OCI-LY1 (cell line): ENCODE data around the gene ADAM33.

Source experiments
- H2AFZ ChIP-seq: fragments of 200-600 bp; sonication (generic), shearing (Covaris generic); 2 replicates; pipeline ENCODE4 v1.6.0; 2014; ENCODE audit warnings: antibody characterized with exemption, mild to moderate bottlenecking, low read length
- H3F3A ChIP-seq: fragments of 200-600 bp; sonication (generic), shearing (Covaris generic); 2 replicates; pipeline ENCODE4 v1.6.0; 2014; ENCODE audit warnings: mild to moderate bottlenecking, antibody characterized with exemption, low read length, moderate library complexity; ENCODE audit not compliant: insufficient read depth
- H3K27ac ChIP-seq: fragments of 200-600 bp; sonication (generic); 2 replicates; pipeline ENCODE4 v1.5.1; 2014; ENCODE audit warnings: low read length, mixed run types, mild to moderate bottlenecking, low read depth; ENCODE audit not compliant: poor library complexity, severe bottlenecking
- H3K27me3 ChIP-seq: fragments of 200-600 bp; sonication (generic); 2 replicates; pipeline ENCODE4 v1.6.0; 2014; ENCODE audit warnings: antibody characterized with exemption, mild to moderate bottlenecking, low read length, moderate library complexity; ENCODE audit not compliant: insufficient read depth
- H3K36me3 ChIP-seq: fragments of 200-600 bp; sonication (generic); 2 replicates; pipeline ENCODE4 v1.6.1; 2014; ENCODE audit warnings: mild to moderate bottlenecking, antibody characterized with exemption, low read length, moderate library complexity, mixed read lengths; ENCODE audit not compliant: insufficient read depth
- H3K4me1 ChIP-seq: fragments of 200-600 bp; sonication (generic); 2 replicates; pipeline ENCODE4 v1.5.1; 2014; ENCODE audit warnings: mild to moderate bottlenecking, low read length, moderate library complexity; ENCODE audit not compliant: insufficient read depth, severe bottlenecking
- H3K4me2 ChIP-seq: fragments of 200-600 bp; sonication (generic), shearing (Covaris generic); 2 replicates; pipeline ENCODE4 v1.6.1; 2014; ENCODE audit warnings: low read length
- H3K4me3 ChIP-seq: fragments of 200-600 bp; sonication (generic); 2 replicates; pipeline ENCODE4 v1.5.1; 2014; ENCODE audit warnings: low read length, low read depth, mild to moderate bottlenecking, mixed read lengths; ENCODE audit not compliant: poor library complexity, severe bottlenecking
- H3K79me2 ChIP-seq: fragments of 200-600 bp; shearing (Covaris generic); 2 replicates; pipeline ENCODE4 v1.6.1; 2016; ENCODE audit warnings: mixed run types, low read length, mixed read lengths; ENCODE audit not compliant: insufficient read depth
- H3K9ac ChIP-seq: fragments of 200-600 bp; sonication (generic), shearing (Covaris generic); 2 replicates; pipeline ENCODE4 v1.6.1; 2014; ENCODE audit warnings: mild to moderate bottlenecking, low read length, mixed read lengths
- H3K9me2 ChIP-seq: fragments of 200-600 bp; sonication (generic), shearing (Covaris generic); 2 replicates; pipeline ENCODE4 v1.6.1; 2014; ENCODE audit warnings: low read depth, mild to moderate bottlenecking, low read length, mixed read lengths
- H3K9me3 ChIP-seq: fragments of 200-600 bp; shearing (Covaris generic); 2 replicates; pipeline ENCODE4 v1.6.1; 2014; ENCODE audit warnings: low read length, mixed read lengths
- H4K20me1 ChIP-seq: fragments of 200-600 bp; sonication (generic), shearing (Covaris generic); 2 replicates; pipeline ENCODE4 v1.6.0; 2016; ENCODE audit warnings: mild to moderate bottlenecking, low read length; ENCODE audit not compliant: insufficient read depth
- CTCF ChIP-seq: fragments of 200-600 bp; sonication (generic), shearing (Covaris generic); IDR thresholded peaks from 2 replicates; pipeline ENCODE4 v1.5.1; 2017; ENCODE audit warnings: mild to moderate bottlenecking, antibody characterized with exemption, low read length, moderate library complexity, mixed read lengths
- EZH2 ChIP-seq: fragments of 200-600 bp; sonication (generic), shearing (Covaris generic); IDR thresholded peaks from 2 replicates; pipeline ENCODE4 v1.8.0; 2017; ENCODE audit warnings: borderline replicate concordance, mixed run types, mild to moderate bottlenecking, antibody characterized with exemption, low read length, moderate library complexity, mixed read lengths

Gene ADAM33

GRCh38 chr20:3679749-3680700, 1.8 kb downstream of the ADAM33 start:
- H2AFZ ChIP-seq = no peak overlapping the region
- H3K9ac ChIP-seq = no peak overlapping the region
- H3K4me2 ChIP-seq = no peak overlapping the region
- H3K27ac ChIP-seq = no peak overlapping the region
- no peaks in the 10 kb centered on the region for H3K4me1 ChIP-seq
- H3K4me3 ChIP-seq = no peak overlapping the region
- H3K27me3 ChIP-seq = peaks cover 4% of the 10 kb centered on the region; the same call in 1 of the 2 replicates
- no peaks in the 10 kb centered on the region for H3K9me3 ChIP-seq
- H4K20me1 ChIP-seq = no peaks in the 10 kb centered on the region
- H3K79me2 ChIP-seq = no peaks in the 10 kb centered on the region
- no peaks in the 10 kb centered on the region for H3K9me2 ChIP-seq
- no peaks in the 10 kb centered on the region for H3F3A ChIP-seq
- H3K36me3 ChIP-seq = no peaks in the 10 kb centered on the region
- no peak for TF ChIP-seq CTCF
- no peak for TF ChIP-seq EZH2

GRCh38 chr20:3678856-3679720, 2.7 kb downstream of the ADAM33 start:
- TF ChIP-seq CTCF = no peak
- TF ChIP-seq EZH2 = no peak
- Histone ChIP-seq H3K4me1 (no peaks in the 10 kb centered on the region), H4K20me1 (no peaks in the 10 kb centered on the region), H3K36me3 (no peaks in the 10 kb centered on the region), H3K9ac (no peak overlapping the region), H3K27ac (no peak overlapping the region), H3K9me3 (no peaks in the 10 kb centered on the region), H2AFZ (no peak overlapping the region), H3K27me3 (no peaks in the 10 kb centered on the region), H3K9me2 (no peaks in the 10 kb centered on the region), H3K79me2 (no peaks in the 10 kb centered on the region), H3K4me3 (no peak overlapping the region), H3F3A (no peaks in the 10 kb centered on the region), H3K4me2 (no peak overlapping the region)

GRCh38 chr20:3678198-3678597, 3.6 kb downstream of the ADAM33 start:
- Histone ChIP-seq H3K27me3 (no peaks in the 10 kb centered on the region), H3K9me2 (no peaks in the 10 kb centered on the region), H3K79me2 (no peaks in the 10 kb centered on the region), H3K9me3 (no peaks in the 10 kb centered on the region), H3K4me3 (no peak overlapping the region), H2AFZ (no peak overlapping the region), H3K9ac (no peak overlapping the region), H3K4me1 (no peaks in the 10 kb centered on the region), H3K4me2 (no peak overlapping the region), H3K27ac (no peak overlapping the region), H4K20me1 (no peaks in the 10 kb centered on the region), H3K36me3 (no peaks in the 10 kb centered on the region), H3F3A (no peaks in the 10 kb centered on the region)
- no peak for TF ChIP-seq EZH2
- TF ChIP-seq CTCF = no peak
